KMS-11 (cell line): ENCODE data around the gene INPP5A.

Source experiments
- H2AFZ ChIP-seq: fragments of 200-600 bp; sonication (generic); 2 replicates; pipeline ENCODE4 v1.6.1; 2016; ENCODE audit warnings: antibody characterized with exemption, mixed run types, low read depth
- H3K27ac ChIP-seq: fragments of 200-600 bp; sonication (generic); 2 replicates; pipeline ENCODE4 v1.6.1; 2016; ENCODE audit warnings: mild to moderate bottlenecking, mixed run types
- H3K27me3 ChIP-seq: fragments of 200-600 bp; sonication (generic); 2 replicates; pipeline ENCODE4 v1.6.1; 2017; ENCODE audit warnings: mild to moderate bottlenecking, low read depth, mixed run types, moderate library complexity; ENCODE audit not compliant: insufficient read depth
- H3K36me3 ChIP-seq: fragments of 200-600 bp; sonication (generic); 2 replicates; pipeline ENCODE4 v1.6.1; 2017; ENCODE audit warnings: mild to moderate bottlenecking, mixed run types; ENCODE audit not compliant: insufficient read depth
- H3K4me1 ChIP-seq: fragments of 200-600 bp; sonication (generic); 2 replicates; pipeline ENCODE4 v1.6.1; 2016; ENCODE audit warnings: mild to moderate bottlenecking, low read depth, mixed run types; ENCODE audit not compliant: poor library complexity, severe bottlenecking
- H3K4me2 ChIP-seq: fragments of 200-600 bp; sonication (generic); 2 replicates; pipeline ENCODE4 v1.7.0; 2016; ENCODE audit warnings: mild to moderate bottlenecking, mixed run types
- H3K4me3 ChIP-seq: fragments of 200-600 bp; sonication (generic); IDR thresholded peaks from 2 replicates; pipeline ENCODE4 v1.6.1; 2017; ENCODE audit warnings: low read depth, low read length, mixed read lengths; ENCODE audit not compliant: insufficient read depth
- H3K79me2 ChIP-seq: fragments of 200-600 bp; sonication (generic); 2 replicates; pipeline ENCODE4 v1.6.1; 2016; ENCODE audit warnings: low read depth, mixed run types; ENCODE audit not compliant: insufficient read depth
- H3K9ac ChIP-seq: fragments of 200-600 bp; sonication (generic); 2 replicates; pipeline ENCODE4 v1.6.1; 2016; ENCODE audit warnings: mild to moderate bottlenecking, mixed run types
- H4K20me1 ChIP-seq: fragments of 200-600 bp; sonication (generic); 2 replicates; pipeline ENCODE4 v1.6.1; 2016; ENCODE audit warnings: mild to moderate bottlenecking, mixed run types; ENCODE audit not compliant: insufficient read depth
- CTCF ChIP-seq: fragments of 200-600 bp; sonication (generic); conservative IDR thresholded peaks from 2 replicates; pipeline ENCODE4 v1.6.1; 2017; ENCODE audit warnings: low read depth, mild to moderate bottlenecking, antibody characterized with exemption, low read length, moderate library complexity, mixed read lengths

Gene INPP5A

GRCh38 chr10:132565516-132566209 is 28.1 kb downstream of the INPP5A start:
- Histone ChIP-seq H3K36me3 (no peaks in the 10 kb centered on the region), H3K4me3 (no peak overlapping the region), H3K4me1 (peaks cover 14% of the 10 kb centered on the region), H2AFZ (no peak overlapping the region), H3K79me2 (no peaks in the 10 kb centered on the region; the same call in 1 of the 2 replicates), H3K27ac (no peak overlapping the region), H3K27me3 (no peaks in the 10 kb centered on the region), H3K4me2 (no peak overlapping the region), H4K20me1 (no peaks in the 10 kb centered on the region), H3K9ac (no peak overlapping the region)
- no peak for TF ChIP-seq CTCF

- TF ChIP-seq CTCF = no peak
- no peak overlapping the region for H3K27ac ChIP-seq
- no peaks in the 10 kb centered on the region for H3K27me3 ChIP-seq
- H3K36me3 ChIP-seq = no peaks in the 10 kb centered on the region
- no peaks in the 10 kb centered on the region; the same call in 1 of the 2 replicates for H3K79me2 ChIP-seq
- peaks cover 26% of the 10 kb centered on the region for H3K4me1 ChIP-seq
- H3K9ac ChIP-seq = no peak overlapping the region
- no peaks in the 10 kb centered on the region for H4K20me1 ChIP-seq
- no peak overlapping the region for H3K4me3 ChIP-seq
- H3K4me2 ChIP-seq = no peak overlapping the region
- no peak overlapping the region for H2AFZ ChIP-seq
Observed at GRCh38 chr10:132566892-132567291, 29.3 kb downstream of the INPP5A start.

- no peaks in the 10 kb centered on the region for H3K36me3 ChIP-seq
- H3K79me2 ChIP-seq = peaks cover 10% of the 10 kb centered on the region; the same call in 1 of the 2 replicates
- peak overlapping the region; percentile 98 for H3K4me2 ChIP-seq
- H3K4me1 ChIP-seq = peaks cover 45% of the 10 kb centered on the region
- no peaks in the 10 kb centered on the region for H4K20me1 ChIP-seq
- H3K27me3 ChIP-seq = no peaks in the 10 kb centered on the region
- H3K4me3 ChIP-seq = no peak overlapping the region
- no peak for TF ChIP-seq CTCF
- peak overlapping the region; percentile 90 for H3K27ac ChIP-seq
- peak overlapping the region; percentile 56; the same call in 1 of the 2 replicates for H3K9ac ChIP-seq
- no peak overlapping the region; the same call in 1 of the 2 replicates for H2AFZ ChIP-seq
Observed at GRCh38 chr10:132570265-132570664, 32.7 kb downstream of the INPP5A start.

- Histone ChIP-seq H3K27ac (peak overlapping the region; percentile 90), H2AFZ (peak overlapping the region; percentile 70; the same call in 1 of the 2 replicates), H3K79me2 (peaks cover 10% of the 10 kb centered on the region; the same call in 1 of the 2 replicates), H4K20me1 (no peaks in the 10 kb centered on the region), H3K4me2 (peak overlapping the region; percentile 98), H3K27me3 (no peaks in the 10 kb centered on the region), H3K4me1 (peaks cover 45% of the 10 kb centered on the region), H3K4me3 (no peak overlapping the region), H3K36me3 (no peaks in the 10 kb centered on the region), H3K9ac (peak overlapping the region; percentile 56; the same call in 1 of the 2 replicates)
- no peak for TF ChIP-seq CTCF
Observed at GRCh38 chr10:132570771-132571649, 33.4 kb downstream of the INPP5A start.
